Vagina (tissue), 2 donors: ENCODE results near the gene APOBEC3G. TPM values are rescaled to one million over a fixed set of nuclear protein-coding genes. Genes with fewer than 3 reads are reported as not detected.

ENCODE experiments used
- DNase-seq, 2 donors: peaks; one replicate each; pipeline ENCODE4 v3.0.0-alpha.2; 2017; ENCODE audit errors: extremely low spot score in 2 of 2
- H3K27ac ChIP-seq: fragments of 200-600 bp; sonication (generic); one replicate; pipeline ENCODE4 v1.5.1; 2019
- H3K27me3 ChIP-seq: fragments of 200-600 bp; sonication (generic); one replicate; pipeline ENCODE4 v1.5.1; 2019
- H3K36me3 ChIP-seq, 2 donors: fragments of 200-600 bp; sonication (generic); one replicate each; pipeline ENCODE4 v1.5.1; 2017 to 2019
- H3K4me1 ChIP-seq: fragments of 200-600 bp; sonication (generic); one replicate; pipeline ENCODE4 v1.5.1; 2019
- H3K4me3 ChIP-seq, 2 donors: fragments of 200-600 bp; sonication (generic); 1 replicate in 1 of 2; 2 replicates in 1 of 2; pipeline ENCODE4 v1.5.1; 2016 to 2019
- H3K9me3 ChIP-seq: fragments of 200-600 bp; sonication (generic); one replicate; pipeline ENCODE4 v1.5.1; 2019
- CTCF ChIP-seq, 3 experiments: fragments of 450-650 bp in 2 of 3; fragments of 200-600 bp in 1 of 3; sonication (generic) in 1 of 3; IDR thresholded peaks; one replicate each; pipeline ENCODE4 v1.5.1; 2017 to 2019; ENCODE audit warnings: antibody characterized with exemption in 3 of 3, mild to moderate bottlenecking in 2 of 3, moderate library complexity in 2 of 3
- POLR2A ChIP-seq, 2 donors: fragments of 450-650 bp; IDR thresholded peaks; one replicate each; pipeline ENCODE4 v1.6.1; 2017; ENCODE audit warnings: antibody characterized with exemption in 2 of 2, mild to moderate bottlenecking in 2 of 2, moderate library complexity in 2 of 2
- POLR2AphosphoS5 ChIP-seq, 2 donors: sonication (generic); formaldehyde crosslinking; IDR thresholded peaks; one replicate each; pipeline ENCODE4 v1.9.0; 2017; ENCODE audit warnings: antibody characterized with exemption in 2 of 2, mild to moderate bottlenecking in 2 of 2, low read depth in 1 of 2; ENCODE audit not compliant: insufficient read depth in 1 of 2
- intact Hi-C: fragments of 100-400 bp; cut with DNase I; formaldehyde crosslinking; loops from one replicate; pipeline ENCODE4 v1.15.1; 2023
- total RNA-seq: library from RNA; depleted of rRNA; stranded (reverse); fragments of >200 nt; gene quantifications from one replicate; pipeline ENCODE4 v1.2.3, GENCODE V29; 2016

APOBEC3G gene
- total RNA-seq, 1 donor from 2014 or later: 8.3 TPM

- TF ChIP-seq POLR2A (IDR thresholded peaks at IDR 0.05) (no peak), POLR2AphosphoS5 (IDR thresholded peaks at IDR 0.05; ENCODE audit: insufficient read depth in 1 of 2, low read depth in 1 of 2) (no peak), CTCF (IDR thresholded peaks at IDR 0.05) (no peak)
- H3K27ac ChIP-seq: no peak overlapping the region
Observed at GRCh38 chr22:39092111-39092862, 15.2 kb downstream of the APOBEC3G start.

GRCh38 chr22:39094717-39095389 is 17.8 kb downstream of the APOBEC3G start:
- DNase-seq: no peak
- Histone ChIP-seq H3K27me3 (no peaks in the 10 kb centered on the region), H3K4me1 (peaks cover 12% of the 10 kb centered on the region), H3K4me3 (no peak overlapping the region), H3K27ac (no peak overlapping the region), H3K9me3 (no peaks in the 10 kb centered on the region), H3K36me3 (no peaks in the 10 kb centered on the region)
- no peak for TF ChIP-seq POLR2A (IDR thresholded peaks at IDR 0.05)
- TF ChIP-seq CTCF (IDR thresholded peaks at IDR 0.05): no peak
- no peak for TF ChIP-seq POLR2AphosphoS5 (IDR thresholded peaks at IDR 0.05; ENCODE audit: insufficient read depth in 1 of 2, low read depth in 1 of 2)
- intact Hi-C loops: no loop called here

More at GRCh38 chr22:39092111-39092862, 15.2 kb downstream of the APOBEC3G start:
- intact Hi-C loops: no loop called here
- Histone ChIP-seq H3K4me3 (no peak overlapping the region), H3K4me1 (peaks cover 10% of the 10 kb centered on the region), H3K27me3 (no peaks in the 10 kb centered on the region), H3K9me3 (no peaks in the 10 kb centered on the region), H3K36me3 (no peaks in the 10 kb centered on the region)
- DNase-seq: no peak

- Histone ChIP-seq H3K4me1 (peaks cover 12% of the 10 kb centered on the region), H3K36me3 (no peaks in the 10 kb centered on the region), H3K27me3 (no peaks in the 10 kb centered on the region), H3K4me3 (no peak overlapping the region), H3K9me3 (no peaks in the 10 kb centered on the region), H3K27ac (no peak overlapping the region)
- no peak for DNase-seq
- TF ChIP-seq POLR2AphosphoS5 (IDR thresholded peaks at IDR 0.05; ENCODE audit: insufficient read depth in 1 of 2, low read depth in 1 of 2) (no peak), CTCF (IDR thresholded peaks at IDR 0.05) (no peak), POLR2A (IDR thresholded peaks at IDR 0.05) (no peak)
- intact Hi-C loops: no loop called here
Observed at GRCh38 chr22:39095971-39096370, 18.9 kb downstream of the APOBEC3G start.

GRCh38 chr22:39097098-39098020 is 20.3 kb downstream of the APOBEC3G start, which contains the start of gene APOBEC3H:
TSS of gene APOBEC3H (plus strand) at chr22:39097244. CDS start at chr22:39100279, 3,035 bp downstream.
- Histone ChIP-seq H3K36me3 (no peaks in the 10 kb centered on the region), H3K4me3 (no peak within 1 kb of the TSS), H3K4me1 (peaks cover 12% of the 10 kb centered on the region), H3K27ac (peak within 1 kb of the TSS; percentile 8), H3K9me3 (no peaks in the 10 kb centered on the region), H3K27me3 (no peaks in the 10 kb centered on the region)
- TF ChIP-seq CTCF (IDR thresholded peaks at IDR 0.05) (no peak), POLR2AphosphoS5 (IDR thresholded peaks at IDR 0.05; ENCODE audit: insufficient read depth in 1 of 2, low read depth in 1 of 2) (no peak), POLR2A (IDR thresholded peaks at IDR 0.05) (no peak)
- DNase-seq: no peak
- intact Hi-C loops: no loop called here
